SK-N-SH (cell line): ENCODE measurements around the gene IQSEC3.

Experiments
- CTCF ChIP-seq: fragments of 200-600 bp; sonication (generic); IDR thresholded peaks from 2 replicates; pipeline ENCODE4 v1.6.1; 2017; ENCODE audit warnings: antibody characterized with exemption, mild to moderate bottlenecking, moderate library complexity
- EZH2phosphoT487 ChIP-seq: fragments of 200-600 bp; sonication (generic); IDR thresholded peaks from 2 replicates; pipeline ENCODE4 v1.6.1; 2017; ENCODE audit warnings: low read depth, mixed run types, mild to moderate bottlenecking, antibody characterized with exemption, moderate library complexity, borderline replicate concordance
- FOXJ3 ChIP-seq: sonication (generic); formaldehyde crosslinking; IDR thresholded peaks from 2 replicates; pipeline ENCODE4 v1.5.1; 2020; ENCODE audit warnings: mild to moderate bottlenecking, missing genetic modification reagents
- GABPA ChIP-seq: IDR thresholded peaks from 2 replicates; pipeline ENCODE4 v1.4.0; 2012; ENCODE audit warnings: low read depth, mild to moderate bottlenecking
- POLR2AphosphoS5 ChIP-seq: IDR thresholded peaks from 2 replicates; pipeline ENCODE4 v1.6.1; 2012; ENCODE audit warnings: low read depth, low read length
- RAD21 ChIP-seq: IDR thresholded peaks from 2 replicates; pipeline ENCODE4 v1.6.1; 2012; ENCODE audit warnings: mild to moderate bottlenecking, low read length

DNA sequence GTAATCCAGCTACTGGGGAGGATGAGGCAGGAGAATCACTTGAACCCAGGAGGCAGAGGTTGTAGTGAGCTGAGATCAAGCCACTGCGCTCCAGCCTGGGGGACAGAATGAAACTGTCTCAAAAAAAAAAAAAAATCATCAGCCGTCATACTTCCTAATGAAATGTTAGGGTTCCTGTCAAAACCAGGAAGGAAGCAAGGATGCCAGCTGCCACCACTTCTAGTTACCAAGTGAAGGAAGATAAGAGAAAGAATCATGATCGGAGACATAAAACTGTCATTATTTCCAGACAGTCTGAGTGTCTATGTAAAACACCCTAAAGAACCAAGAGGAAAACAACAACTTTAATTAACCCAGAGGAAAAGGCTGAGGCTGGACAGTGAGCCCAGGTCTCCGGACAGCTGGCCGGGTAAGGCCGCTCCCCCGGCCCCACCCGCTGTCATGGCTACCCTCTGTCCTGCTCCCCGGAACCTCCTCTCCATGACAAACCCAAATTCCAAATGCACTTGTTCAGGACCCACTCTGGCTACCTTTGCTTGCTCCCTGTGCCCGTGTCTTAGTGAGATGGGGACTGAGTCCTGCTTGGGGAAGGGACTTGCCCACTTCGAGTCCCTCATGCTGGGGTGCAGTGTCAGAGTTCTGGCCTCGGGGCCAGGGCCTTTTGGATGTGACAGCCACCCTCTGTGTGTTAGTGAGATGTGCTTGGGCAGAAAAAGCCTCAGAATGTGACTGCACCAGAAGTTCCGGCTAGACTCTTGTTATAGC, 118.4 kb downstream of the IQSEC3 start:
- TF ChIP-seq CTCF = no peak
- no peak for TF ChIP-seq EZH2phosphoT487
- TF ChIP-seq POLR2AphosphoS5 = no peak
- no peak for TF ChIP-seq GABPA
- no peak for TF ChIP-seq FOXJ3
- no peak for TF ChIP-seq RAD21
